GM12801 (cell line): ENCODE measurements around the gene KRTAP5-6.

Source experiments
- TF ChIP-seq, protein P1 (sequence below): IDR thresholded peaks from one replicate; pipeline ENCODE4 v1.5.1; 2011; ENCODE audit warnings: control low read depth; ENCODE audit not compliant: insufficient read length; ENCODE audit errors: extremely low read depth

KRTAP5-6 gene, protein sequence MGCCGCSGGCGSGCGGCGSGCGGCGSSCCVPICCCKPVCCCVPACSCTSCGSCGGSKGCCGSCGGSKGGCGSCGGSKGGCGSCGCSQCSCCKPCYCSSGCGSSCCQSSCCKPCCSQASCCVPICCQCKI

DNA sequence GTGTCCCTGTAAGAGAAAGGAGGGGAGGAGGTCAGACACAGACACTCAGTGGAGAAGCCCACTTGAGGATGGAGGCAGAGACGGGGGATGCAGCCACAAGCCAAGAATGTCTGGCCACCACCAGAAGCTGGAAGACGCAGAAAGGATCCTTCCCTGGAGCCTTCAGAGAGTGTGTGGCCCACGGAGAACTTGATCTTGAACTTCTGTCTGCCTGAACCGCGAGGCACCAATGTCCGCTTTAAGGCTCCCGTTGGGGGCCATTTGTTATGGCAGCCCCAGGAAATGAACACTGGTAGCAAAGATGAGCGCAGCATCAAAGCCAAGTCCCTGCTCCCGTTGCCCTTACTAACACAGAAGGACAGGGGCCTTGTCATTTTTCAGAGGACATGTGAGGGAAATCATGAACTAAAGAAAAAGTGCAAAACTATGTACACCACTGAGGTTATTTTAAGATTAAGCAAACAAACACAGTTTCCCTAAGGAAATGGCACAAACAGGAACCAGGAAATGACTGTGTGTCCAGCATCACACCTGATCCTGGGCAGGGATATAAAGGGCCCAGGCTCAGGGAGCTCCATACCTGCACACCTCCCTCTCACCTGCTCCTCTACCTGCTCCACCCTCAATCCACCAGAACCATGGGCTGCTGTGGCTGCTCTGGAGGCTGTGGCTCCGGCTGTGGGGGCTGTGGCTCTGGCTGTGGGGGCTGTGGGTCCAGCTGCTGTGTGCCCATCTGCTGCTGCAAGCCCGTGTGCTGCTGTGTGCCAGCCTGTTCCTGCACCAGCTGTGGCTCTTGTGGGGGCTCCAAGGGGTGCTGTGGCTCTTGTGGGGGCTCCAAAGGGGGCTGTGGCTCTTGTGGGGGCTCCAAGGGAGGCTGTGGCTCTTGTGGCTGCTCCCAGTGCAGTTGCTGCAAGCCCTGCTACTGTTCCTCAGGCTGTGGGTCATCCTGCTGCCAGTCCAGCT, at the start of gene KRTAP5-6:
TSS of gene KRTAP5-6 (plus strand) at position 588 of the 963 bp plus-strand sequence. CDS start at position 639, 51 bp downstream.
- TF ChIP-seq, protein P1, sequence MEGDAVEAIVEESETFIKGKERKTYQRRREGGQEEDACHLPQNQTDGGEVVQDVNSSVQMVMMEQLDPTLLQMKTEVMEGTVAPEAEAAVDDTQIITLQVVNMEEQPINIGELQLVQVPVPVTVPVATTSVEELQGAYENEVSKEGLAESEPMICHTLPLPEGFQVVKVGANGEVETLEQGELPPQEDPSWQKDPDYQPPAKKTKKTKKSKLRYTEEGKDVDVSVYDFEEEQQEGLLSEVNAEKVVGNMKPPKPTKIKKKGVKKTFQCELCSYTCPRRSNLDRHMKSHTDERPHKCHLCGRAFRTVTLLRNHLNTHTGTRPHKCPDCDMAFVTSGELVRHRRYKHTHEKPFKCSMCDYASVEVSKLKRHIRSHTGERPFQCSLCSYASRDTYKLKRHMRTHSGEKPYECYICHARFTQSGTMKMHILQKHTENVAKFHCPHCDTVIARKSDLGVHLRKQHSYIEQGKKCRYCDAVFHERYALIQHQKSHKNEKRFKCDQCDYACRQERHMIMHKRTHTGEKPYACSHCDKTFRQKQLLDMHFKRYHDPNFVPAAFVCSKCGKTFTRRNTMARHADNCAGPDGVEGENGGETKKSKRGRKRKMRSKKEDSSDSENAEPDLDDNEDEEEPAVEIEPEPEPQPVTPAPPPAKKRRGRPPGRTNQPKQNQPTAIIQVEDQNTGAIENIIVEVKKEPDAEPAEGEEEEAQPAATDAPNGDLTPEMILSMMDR, result no peak

DNA sequence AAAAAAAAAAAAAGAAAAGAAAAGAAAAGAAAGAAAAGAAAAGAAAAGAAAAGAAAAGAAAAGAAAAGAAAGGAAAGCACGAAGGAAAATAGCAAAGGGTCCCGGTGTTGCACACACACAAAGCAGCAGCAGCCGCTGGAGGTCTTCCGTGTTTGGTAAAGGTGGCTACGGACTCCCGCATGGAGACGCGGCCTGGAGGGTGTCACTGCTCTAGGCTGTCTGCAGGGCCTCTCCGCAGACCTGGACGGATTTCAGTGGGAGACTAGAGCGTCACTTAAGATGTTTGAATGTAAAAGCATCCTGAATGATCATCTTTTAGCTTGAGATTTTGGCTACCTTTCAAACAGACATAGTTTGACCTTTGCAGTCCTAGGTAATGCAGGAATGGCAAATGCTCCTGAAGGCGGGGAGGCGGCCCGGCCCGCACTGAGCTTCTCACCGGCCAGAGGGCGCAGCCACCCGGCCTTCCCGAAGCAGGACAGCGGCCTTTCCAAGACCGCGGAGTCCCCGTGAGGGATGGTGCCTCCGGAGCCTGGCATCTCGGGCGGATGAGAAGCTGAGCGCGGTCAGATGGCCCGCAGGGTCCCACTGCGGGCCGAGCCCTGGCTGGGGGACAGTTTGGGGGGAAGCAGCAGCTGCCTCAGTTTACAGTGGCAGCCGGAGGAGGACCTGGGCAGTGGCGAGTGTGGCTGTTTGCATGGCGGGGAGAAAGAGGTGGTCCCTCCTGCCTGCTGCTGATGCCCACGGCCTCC, 48.9 kb upstream of the KRTAP5-6 start:
- TF ChIP-seq, protein P1, result no peak

DNA sequence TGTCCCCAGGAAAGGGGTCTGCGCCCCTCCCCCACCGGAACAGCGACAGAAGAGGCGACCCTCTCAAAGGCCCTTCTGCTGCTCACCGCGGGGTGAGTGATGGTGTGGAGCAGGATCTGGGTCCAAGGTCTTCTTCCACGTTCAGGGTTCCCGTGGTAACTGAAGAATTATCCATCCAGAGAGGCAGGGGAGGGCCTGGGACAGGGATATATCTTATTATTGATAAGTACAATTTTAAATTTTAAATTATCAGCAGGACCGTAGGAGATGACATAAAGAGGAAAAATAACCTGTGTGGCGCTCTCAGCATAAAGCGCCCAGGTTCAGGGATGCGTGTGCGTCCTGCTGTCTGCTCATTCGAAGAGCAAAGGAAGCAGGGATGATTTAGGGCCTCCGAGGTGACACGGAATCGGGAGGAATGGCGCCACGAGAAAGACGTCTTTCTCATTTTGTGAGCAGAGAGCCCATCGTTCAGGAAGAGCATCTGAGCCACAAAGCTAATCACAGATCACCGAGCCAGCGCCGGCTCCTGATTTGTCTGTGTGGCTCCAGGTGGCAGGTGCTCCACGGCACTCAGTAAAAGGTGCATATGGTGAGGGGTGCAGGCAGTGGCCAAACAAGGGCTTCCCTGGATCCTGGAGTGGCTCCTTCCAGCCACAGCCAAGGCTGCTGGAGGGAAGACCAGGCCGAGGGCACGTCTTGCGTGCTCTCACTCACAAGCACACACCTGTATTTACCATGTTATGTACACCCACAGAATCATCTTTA, 48.2 kb upstream of the KRTAP5-6 start:
- TF ChIP-seq, protein P1, result no peak

DNA sequence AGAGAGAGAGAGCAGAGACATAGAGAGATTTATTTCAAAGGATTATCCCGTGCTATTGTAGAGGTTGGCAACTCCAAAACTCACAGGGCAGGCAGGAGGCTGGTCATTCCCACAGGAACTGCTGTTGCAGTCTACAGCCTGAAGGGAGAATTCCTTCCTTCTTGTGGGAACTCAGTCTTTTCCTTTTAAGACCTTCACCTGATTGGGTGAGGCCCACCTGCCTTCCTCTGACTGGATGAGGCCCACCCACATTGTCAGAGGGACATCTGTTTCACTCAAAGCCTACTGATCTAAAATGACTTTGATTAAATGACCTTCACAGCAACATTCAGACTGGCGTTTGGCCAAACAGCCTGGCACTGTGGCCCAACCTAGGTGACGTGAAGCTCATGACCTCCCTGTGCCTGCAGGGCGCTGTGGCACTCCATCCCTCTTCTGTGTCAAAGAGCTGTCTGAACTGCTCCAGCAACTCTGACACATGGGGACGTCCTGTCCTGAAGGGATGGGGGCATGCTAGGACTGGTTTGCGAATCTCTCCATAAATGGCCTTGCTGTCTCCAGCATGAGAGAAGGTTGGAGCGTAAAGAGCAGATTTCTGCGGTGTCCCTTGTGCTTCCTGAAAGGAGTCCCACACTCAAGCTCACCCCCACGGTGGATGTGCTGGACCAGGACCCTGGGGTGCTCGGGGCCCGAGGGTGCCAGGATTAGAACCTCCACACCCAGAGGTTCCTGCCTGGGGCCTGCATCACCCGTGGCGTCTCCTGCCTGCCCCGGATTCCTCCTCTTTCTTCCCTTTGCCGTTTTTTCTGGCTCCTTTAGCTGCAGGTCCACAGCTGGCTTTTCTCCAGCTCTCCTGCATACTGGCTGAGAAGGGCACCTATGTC, 46.7 kb upstream of the KRTAP5-6 start:
- TF ChIP-seq, protein P1, result no peak

DNA sequence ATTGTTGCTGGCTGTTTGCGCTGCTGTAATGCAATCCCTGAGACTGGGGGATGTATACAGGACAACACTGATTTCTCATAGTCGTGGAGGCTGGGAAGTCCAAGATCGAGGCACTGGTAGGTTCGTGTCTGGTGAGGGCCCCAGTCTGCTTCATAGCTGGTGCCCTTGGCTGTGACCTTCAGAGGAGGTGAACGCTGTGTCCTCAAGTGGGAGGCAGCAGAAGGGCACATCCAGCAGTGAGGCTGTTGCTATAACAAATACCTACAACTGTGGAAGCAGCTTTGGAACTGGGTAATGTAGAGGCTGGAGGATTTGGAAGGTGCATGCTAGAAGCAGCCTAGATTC, 46.1 kb upstream of the KRTAP5-6 start:
- TF ChIP-seq, protein P1, result no peak

DNA sequence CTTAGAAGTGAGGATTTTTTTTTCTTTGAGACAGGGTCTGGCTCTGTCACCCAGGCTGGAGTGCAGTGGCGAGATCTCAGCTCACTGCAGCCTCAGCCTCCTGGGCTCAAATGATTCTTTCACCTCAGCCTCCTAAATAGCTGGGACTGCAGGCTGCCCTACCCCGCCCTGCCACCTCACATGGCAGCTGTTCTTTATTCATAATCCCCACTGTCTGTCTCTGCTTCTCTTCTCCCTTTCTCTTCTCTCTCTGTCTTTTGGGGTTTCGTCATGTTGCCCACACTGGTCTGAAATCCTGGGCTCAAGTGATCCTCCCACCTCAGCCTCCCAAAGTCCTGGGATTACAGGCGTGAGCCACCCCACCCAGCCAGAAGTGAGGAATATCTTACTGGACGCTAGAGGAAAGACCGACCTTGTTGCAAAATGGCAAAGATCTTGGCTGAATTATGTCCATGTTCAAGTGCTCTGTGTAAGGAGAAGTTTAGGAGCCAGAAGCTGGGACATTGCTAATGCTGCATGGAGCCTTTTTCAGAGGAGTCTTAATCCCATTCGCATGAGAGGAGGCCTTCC, 45.5 kb upstream of the KRTAP5-6 start:
- TF ChIP-seq, protein P1, result no peak
